Kidney (tissue), 14 donors: ENCODE measurements around the gene KCTD10. TPM values are rescaled to one million over a fixed set of nuclear protein-coding genes. Genes with fewer than 3 reads are reported as not detected.

Source experiments
- DNase-seq, 5 donors: peaks; one replicate each; pipeline ENCODE4 v3.0.0-alpha.2; 2013 to 2020
- FAIRE-seq: peaks from 2 replicates; lab custom pipeline; 2012; peaks lifted over from hg19 to GRCh38; lab: Jason Lieb, UNC
- H3K27ac ChIP-seq, 2 donors: one replicate each; pipeline ENCODE4 v1.7.0; 2013; ENCODE audit warnings: low read depth in 2 of 2, low read length in 2 of 2, inconsistent platforms in 1 of 2
- H3K27me3 ChIP-seq: one replicate; pipeline ENCODE4 v1.7.1; 2013; ENCODE audit warnings: low read length, inconsistent platforms; ENCODE audit not compliant: control insufficient read depth, insufficient read depth
- H3K36me3 ChIP-seq, 3 donors: one replicate each; pipeline versions ENCODE4 v1.7.0 to v1.7.1; 2013; ENCODE audit warnings: low read length in 3 of 3, control low read depth in 1 of 3, inconsistent platforms in 1 of 3; ENCODE audit not compliant: insufficient read depth in 3 of 3, control insufficient read depth in 2 of 3
- H3K4me1 ChIP-seq, 3 donors: one replicate each; pipeline versions ENCODE4 v1.7.0 to v1.7.1; 2013; ENCODE audit warnings: low read length in 3 of 3, inconsistent platforms in 1 of 3, low read depth in 1 of 3; ENCODE audit not compliant: control insufficient read depth in 2 of 3, insufficient read depth in 2 of 3
- H3K4me3 ChIP-seq, 3 donors: one replicate each; pipeline versions ENCODE4 v1.7.0 to v1.8.1; 2013; ENCODE audit warnings: low read length in 3 of 3, control low read depth in 1 of 3, inconsistent platforms in 1 of 3
- H3K9ac ChIP-seq, 3 donors: one replicate each; pipeline versions ENCODE4 v1.7.0 to v1.7.1; 2013; ENCODE audit warnings: low read length in 3 of 3, control low read depth in 1 of 3, inconsistent platforms in 1 of 3
- H3K9me3 ChIP-seq, 3 donors: one replicate each; pipeline versions ENCODE4 v1.7.0 to v1.7.1; 2013; ENCODE audit warnings: low read length in 3 of 3, control low read depth in 1 of 3, inconsistent platforms in 1 of 3; ENCODE audit not compliant: control insufficient read depth in 2 of 3, insufficient read depth in 1 of 3
- intact Hi-C: fragments of 100-400 bp; cut with DNase I; formaldehyde crosslinking; loops from one replicate; pipeline ENCODE4 v1.11.1; 2022
- polyA plus RNA-seq: library from polyadenylated mRNA; stranded (reverse); fragments of 350-450 nt; fragmentation: Illumina TruSeq; extraction: RNeasy Lipid Tissue Mini Kit (QIAGEN cat#74804); gene quantifications from one replicate; pipeline ENCODE4 v1.2.3, GENCODE V29; 2014; ENCODE audit warnings: low read depth, low replicate concordance; ENCODE audit not compliant: insufficient read depth
- total RNA-seq: library from RNA; stranded (reverse); fragmentation: NEBNext Ultra II Directional; extraction: Animal tissue kit (Norgen Biotek cat#: 25700); gene quantifications from one replicate; pipeline ENCODE4 v1.2.1, GENCODE V29; 2021
- TF ChIP-seq, protein P1 (sequence below): IDR thresholded peaks from 3 replicates; pipeline ENCODE4 v1.5.1; 2012; ENCODE audit warnings: mild to moderate bottlenecking, moderate library complexity, borderline replicate concordance; ENCODE audit not compliant: insufficient read depth; ENCODE audit errors: extremely low read depth
- donor health status: control.
- donor health status: control.
- donor health status: control.
- donor health status: control.
- donor health status: control.
- donor health status: DM: yes; HTN: yes; CAD: no.
- donor health status: Normal renal cell carcinoma (clear cell type).

Gene KCTD10
- total and polyA plus RNA-seq, 2 donors from 2014 or later, result 23.6 to 72.1 TPM

GRCh38 chr12:109503611-109504010 is 26.5 kb upstream of the KCTD10 start:
- intact Hi-C loops, result no loop called here
- DNase-seq, result no peak
- no peak overlapping the region for H3K4me3 ChIP-seq

GRCh38 chr12:109502332-109502731 is 25.2 kb upstream of the KCTD10 start:
- H3K27me3 ChIP-seq, result no peaks in the 10 kb centered on the region
- FAIRE-seq (no peak), DNase-seq (no peak)
- intact Hi-C loops, result no loop called here
- H3K4me1 ChIP-seq, result no peaks in the 10 kb centered on the region
- peaks cover 13 to 70% (median 63%) of the 10 kb centered on the region in 3 donors for H3K36me3 ChIP-seq
- H3K9ac ChIP-seq, result no peak overlapping the region
- TF ChIP-seq, protein P1, sequence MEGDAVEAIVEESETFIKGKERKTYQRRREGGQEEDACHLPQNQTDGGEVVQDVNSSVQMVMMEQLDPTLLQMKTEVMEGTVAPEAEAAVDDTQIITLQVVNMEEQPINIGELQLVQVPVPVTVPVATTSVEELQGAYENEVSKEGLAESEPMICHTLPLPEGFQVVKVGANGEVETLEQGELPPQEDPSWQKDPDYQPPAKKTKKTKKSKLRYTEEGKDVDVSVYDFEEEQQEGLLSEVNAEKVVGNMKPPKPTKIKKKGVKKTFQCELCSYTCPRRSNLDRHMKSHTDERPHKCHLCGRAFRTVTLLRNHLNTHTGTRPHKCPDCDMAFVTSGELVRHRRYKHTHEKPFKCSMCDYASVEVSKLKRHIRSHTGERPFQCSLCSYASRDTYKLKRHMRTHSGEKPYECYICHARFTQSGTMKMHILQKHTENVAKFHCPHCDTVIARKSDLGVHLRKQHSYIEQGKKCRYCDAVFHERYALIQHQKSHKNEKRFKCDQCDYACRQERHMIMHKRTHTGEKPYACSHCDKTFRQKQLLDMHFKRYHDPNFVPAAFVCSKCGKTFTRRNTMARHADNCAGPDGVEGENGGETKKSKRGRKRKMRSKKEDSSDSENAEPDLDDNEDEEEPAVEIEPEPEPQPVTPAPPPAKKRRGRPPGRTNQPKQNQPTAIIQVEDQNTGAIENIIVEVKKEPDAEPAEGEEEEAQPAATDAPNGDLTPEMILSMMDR, result no peak
- no peak overlapping the region for H3K27ac ChIP-seq
- no peak overlapping the region for H3K4me3 ChIP-seq
- no peaks in the 10 kb centered on the region for H3K9me3 ChIP-seq

More at GRCh38 chr12:109503611-109504010, 26.5 kb upstream of the KCTD10 start:
- H3K27me3 ChIP-seq, result no peaks in the 10 kb centered on the region
- peaks cover 14 to 68% (median 61%) of the 10 kb centered on the region in 3 donors for H3K36me3 ChIP-seq
- H3K27ac ChIP-seq, result no peak overlapping the region
- no peak overlapping the region for H3K9ac ChIP-seq
- no peak for FAIRE-seq
- TF ChIP-seq, protein P1, result no peak
- H3K9me3 ChIP-seq, result no peaks in the 10 kb centered on the region
- no peaks in the 10 kb centered on the region for H3K4me1 ChIP-seq

DNA sequence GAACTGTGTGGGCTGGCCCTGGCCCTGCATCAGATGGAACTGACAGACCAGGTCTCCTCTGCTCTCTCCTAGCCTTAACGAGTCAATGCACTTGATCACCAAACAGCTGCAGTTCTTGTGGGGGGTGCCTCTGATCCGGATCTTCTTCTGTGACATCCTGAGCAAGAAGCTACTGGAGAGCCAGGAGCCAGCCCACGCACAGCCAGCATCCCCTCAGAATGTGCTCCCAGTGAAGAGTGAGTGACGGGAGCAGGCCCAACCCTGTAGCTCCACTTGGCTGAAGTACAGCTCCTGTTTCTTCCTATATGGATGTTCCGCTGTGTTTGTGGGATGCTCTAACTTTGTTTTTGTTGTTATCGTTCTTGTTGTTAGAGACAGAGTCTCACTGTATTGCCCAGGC is 24.2 kb upstream of the KCTD10 start:
- H3K36me3 ChIP-seq, result peaks cover 13 to 68% (median 54%) of the 10 kb centered on the region in 3 donors
- TF ChIP-seq, protein P1, result no peak
- intact Hi-C loops, result no loop called here
- H3K27ac ChIP-seq, result no peak overlapping the region
- DNase-seq (no peak), FAIRE-seq (no peak)
- H3K27me3 ChIP-seq, result no peaks in the 10 kb centered on the region
- H3K4me3 ChIP-seq, result no peak overlapping the region
- H3K9ac ChIP-seq, result no peak overlapping the region
- H3K9me3 ChIP-seq, result no peaks in the 10 kb centered on the region
- H3K4me1 ChIP-seq, result no peaks in the 10 kb centered on the region
